Kidney capillary endothelial cell (primary cell): ENCODE measurements around the gene HAND2.

Experiments used
- DNase-seq: peaks from one replicate; pipeline ENCODE4 v3.0.0-alpha.2; 2018; ENCODE audit warnings: low spot score

Gene HAND2

GRCh38 chr4:173535957-173536356, 5.9 kb upstream of the HAND2 start:
- no peak for DNase-seq

DNA sequence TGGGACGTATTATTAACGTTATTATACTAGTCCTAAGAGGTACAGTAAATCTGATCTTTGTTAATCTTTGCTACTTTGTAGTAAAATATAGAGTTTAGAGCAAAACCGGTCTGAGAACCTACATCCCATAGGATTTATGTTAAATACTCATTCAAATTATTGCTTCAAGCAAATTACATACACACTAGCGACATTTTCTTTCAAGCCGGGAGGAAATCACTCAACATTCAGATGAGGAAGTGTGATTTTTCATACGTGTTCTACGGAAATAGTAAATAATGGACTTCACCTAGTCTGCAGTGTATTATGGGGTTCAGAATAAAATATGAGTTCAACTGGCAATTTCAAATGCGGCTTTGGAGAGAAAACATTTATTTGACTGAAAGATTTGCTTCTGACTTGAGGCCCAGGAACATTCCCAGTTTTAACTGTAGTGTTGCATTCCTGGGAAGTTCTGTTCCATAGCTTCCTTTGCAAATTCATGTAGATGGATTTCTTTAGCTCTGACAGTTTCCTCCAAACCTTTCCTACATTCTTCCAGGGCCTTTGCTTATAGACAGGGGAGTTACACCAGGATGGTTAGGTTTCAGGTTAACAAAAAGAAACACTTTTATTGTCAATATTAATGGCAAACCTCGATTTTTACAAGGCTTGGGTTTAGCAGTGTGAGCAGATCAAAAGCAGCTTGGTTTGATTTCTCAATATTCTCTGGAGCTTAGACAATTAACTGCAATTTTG, 5.3 kb upstream of the HAND2 start:
- no peak for DNase-seq

GRCh38 chr4:173534434-173534833, 4.4 kb upstream of the HAND2 start:
- DNase-seq: no peak

- DNase-seq: no peak
Measured at GRCh38 chr4:173532725-173533511, 2.9 kb upstream of the HAND2 start.

- DNase-seq: no peak
Measured at GRCh38 chr4:173531086-173531965, 1.3 kb upstream of the HAND2 start.

DNA sequence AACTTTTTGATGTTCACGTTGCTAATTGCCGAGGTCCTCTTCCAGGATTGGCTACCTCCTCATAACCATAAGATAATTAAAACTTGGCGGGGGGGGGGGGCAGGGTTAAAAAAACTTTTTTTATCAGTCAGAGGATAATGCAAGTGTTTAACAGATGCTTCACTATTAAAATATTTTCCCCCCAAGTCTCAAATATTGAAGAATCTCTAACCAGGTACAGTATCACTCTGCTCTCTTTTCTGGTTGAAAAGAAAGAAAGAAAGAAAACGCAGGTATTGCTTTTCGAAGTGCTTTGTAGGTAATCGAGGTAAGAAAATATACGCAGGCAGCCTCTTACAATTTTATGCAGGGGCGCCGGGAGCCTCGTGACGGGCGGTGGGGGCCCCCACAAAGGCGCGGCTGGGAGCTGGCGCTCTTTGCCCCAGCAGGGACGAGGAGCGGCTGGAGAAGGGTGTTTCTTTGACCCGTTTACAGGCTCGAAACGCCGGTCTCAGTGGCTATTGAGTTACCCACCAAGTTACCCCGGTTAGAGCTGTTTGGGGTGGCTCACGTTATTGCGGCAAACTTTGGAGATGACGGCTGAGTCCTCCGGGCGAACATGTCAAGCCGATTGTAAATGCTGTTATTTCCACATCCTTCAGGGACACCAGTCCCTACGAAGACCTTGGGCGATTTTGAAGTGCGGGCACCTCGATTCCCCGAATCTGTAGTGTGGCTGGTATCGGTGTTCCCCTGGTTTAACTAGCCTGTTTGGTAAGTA, 477 bp upstream of the HAND2 start:
- no peak for DNase-seq

DNA sequence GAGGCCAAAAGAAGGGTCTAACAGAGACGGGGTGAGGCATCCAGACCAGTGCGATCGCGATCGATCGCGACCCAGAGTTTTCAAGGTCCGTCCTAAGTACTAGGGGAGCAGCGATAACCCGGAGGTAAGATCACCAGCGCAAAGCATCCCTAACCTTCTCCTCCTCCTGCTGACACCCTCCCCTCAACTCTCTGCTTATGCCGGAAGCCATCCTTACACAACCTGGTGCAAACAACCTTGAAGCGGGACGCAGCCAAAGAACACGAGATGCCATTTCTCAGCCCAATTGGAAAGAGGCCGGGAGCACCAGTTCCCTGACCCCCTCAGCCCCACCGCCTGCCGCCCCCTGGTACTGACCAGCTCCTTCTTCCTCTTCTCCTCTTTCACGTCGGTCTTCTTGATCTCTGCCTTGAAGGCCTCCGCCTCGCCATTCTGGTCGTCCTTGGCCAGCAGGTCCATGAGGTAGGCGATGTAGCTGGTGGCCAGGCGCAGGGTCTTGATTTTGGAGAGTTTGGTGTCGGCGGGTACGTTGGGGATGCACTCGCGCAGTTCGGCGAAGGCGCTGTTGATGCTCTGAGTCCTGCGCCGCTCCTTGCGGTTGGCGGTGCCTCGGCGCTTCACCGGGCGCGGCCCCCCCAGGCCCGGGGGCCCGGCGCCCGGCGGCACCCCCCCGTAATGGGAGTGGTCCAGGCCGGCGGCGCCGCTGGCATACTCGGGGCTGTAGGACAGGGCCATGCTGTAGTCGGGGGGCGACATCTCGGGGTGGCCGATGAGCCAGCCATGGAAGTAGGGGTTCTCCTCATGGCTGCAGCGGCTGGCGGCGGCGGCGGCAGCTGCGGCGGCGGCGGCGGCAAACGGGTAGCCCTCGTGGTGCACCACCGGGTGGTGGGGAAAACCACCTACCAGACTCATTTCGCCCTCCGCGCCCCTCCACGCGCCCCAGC, 1.4 kb downstream of the HAND2 start:
- DNase-seq: no peak

- DNase-seq: no peak
Measured at GRCh38 chr4:173527103-173527891, 2.7 kb downstream of the HAND2 start.

DNA sequence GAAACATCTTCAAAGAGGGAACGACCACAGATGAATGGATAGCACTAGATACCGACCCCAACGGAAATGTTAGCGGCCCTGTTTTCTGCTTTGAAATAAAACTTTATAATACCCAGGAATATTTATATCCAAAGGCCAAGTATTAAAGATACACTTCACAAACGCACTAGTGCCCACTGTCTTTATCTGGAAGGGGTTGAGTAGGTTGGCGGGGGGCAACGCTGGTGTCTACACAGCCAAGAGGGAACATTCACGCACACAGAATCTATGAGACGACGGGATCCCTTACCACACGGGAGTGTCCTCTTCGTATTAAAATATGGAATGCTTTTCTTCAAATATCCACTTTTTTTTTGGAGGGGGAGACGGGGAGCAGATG, 3.3 kb downstream of the HAND2 start:
- no peak for DNase-seq

DNA sequence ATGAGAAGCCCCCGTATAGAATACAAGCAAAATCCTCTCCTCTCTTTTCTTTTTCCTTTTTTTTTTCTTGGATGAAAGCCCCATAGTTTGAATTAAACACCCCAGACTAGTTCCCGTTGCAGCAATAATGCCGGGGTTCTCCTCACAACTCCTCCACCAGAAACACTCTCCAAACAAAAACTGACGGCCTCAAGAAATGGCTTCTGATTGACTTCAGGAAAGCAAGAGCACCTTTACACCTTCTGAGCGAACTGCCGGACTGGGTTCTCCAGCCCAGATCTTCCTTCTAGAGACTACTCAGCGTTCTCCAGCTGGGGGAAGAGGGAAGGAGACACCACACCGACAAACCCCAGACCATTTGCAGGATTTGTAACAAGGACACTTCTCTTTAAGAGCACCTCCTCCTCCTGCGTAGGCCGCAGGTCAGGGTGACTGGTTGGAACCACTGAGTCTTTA, 4.0 kb downstream of the HAND2 start:
- DNase-seq: no peak

DNA sequence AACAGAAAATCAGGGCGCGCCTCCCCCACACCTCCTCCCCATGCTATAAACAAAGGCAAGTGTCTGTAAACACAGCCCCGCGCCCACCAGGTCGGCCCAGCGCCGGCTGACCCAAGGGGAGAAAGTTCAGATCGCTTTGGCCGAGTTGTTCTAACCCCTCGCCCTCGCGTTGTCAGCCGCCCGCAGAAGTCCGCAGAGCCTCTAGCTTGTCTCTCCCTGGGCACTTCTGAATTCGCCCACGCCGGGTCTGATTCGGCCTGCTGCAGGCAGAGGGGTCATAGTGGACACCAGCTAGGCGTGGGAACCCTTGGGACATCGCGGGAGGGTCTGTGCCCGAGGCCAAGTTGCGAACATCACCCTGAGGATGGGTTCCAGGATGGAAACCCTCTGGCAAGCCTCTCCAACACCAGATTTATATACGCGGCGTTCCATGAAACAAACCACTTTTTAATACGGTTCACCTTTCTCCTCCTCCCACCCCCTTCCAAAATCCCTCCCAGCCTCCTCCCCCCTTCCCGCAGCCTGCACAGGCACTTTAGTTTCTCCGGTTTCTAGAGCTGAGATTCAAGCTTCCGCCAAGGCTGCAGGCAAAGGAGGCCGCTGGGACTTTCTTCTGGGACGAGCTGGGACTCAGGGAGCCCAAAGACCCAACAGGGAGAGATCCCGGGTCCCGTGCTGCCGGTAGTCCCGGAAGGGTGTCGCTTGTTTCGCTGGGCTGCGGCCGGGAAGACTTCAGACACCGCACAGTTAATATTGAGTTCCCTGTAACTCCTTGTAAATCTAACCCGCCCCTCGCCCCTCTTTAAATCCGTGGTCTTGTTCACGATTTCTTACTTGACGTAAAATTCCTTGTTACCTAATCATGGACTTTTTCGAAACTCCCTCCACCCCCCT, 4.7 kb downstream of the HAND2 start:
- no peak for DNase-seq

DNA sequence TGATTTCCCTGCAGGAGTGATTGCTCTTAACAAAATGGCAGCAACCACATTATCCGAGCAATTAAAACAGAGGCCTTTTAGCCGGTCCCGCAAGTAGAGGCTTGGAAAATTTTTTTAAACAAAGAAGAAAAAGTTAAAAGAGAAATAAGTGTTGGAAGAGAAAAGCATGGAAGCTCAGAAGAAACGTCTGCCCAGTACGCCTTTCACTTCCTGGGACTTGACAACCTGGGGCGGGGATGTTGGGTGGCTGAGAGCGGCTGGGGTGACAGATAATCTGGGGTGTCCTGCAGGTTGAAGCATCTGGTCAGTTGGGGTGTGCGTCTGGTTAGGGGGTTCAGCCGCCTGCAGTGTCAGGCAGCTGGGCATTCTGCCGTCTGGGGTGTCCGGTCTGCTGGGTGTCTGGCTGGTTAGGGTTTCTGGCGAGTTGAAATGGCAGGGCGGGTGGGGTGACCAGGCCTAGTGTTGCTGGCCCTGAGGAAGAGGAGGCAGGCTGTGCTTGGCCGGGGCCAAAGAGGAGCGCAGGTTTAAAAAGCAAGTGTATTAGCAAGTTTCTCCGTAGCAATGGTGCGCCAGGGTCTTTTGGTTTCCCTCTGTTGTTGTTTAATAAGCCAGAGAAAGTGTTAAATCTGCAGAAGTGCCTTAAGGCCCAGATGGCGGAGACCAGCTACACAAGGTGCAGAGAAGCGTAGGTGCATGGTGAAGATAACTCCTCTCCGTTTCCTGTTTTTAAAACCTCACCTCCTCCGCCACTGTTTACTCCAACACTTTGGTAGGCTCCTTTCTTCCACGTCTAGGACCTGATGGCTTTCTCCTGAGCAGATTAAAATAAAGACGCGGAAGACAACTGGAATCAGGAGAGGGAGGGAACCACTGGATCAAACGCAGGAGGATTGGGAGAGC, 5.6 kb downstream of the HAND2 start:
- no peak for DNase-seq

GRCh38 chr4:173522951-173523395, 7.1 kb downstream of the HAND2 start:
- no peak for DNase-seq

GRCh38 chr4:173522160-173522950, 7.7 kb downstream of the HAND2 start:
- DNase-seq: no peak

GRCh38 chr4:173521467-173522159, 8.4 kb downstream of the HAND2 start:
- no peak for DNase-seq

DNA sequence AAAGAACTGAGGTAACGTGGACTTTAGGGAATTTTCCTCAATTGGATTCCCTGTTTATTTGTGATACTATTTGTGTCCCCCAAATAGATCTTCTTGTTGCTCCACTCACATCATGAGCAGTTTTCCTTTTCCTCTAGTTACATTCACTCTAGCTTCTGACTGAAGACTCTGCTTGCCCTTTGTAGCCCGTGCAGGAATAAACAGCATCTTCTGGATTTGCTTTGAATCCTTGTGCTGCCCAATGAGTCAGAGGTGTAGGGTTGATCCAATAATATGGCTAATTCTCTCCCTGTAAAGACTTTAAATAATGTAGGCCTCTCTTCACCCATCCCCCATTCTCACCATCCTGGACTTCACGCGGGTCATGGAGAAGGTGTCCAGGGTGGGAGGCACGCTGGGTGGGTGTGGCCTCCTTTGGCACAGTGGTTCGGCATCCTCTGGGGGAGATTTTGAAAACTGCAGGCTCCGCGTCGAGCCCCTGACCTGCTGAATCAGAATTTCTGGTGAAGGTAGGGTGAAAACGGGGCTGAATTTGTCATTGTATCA, 9.0 kb downstream of the HAND2 start:
- no peak for DNase-seq
